LHCN-M2 (cell line): ENCODE measurements around the gene ANXA6. TPM values are rescaled to one million over a fixed set of nuclear protein-coding genes. Genes with fewer than 3 reads are reported as not detected.
A peak's percentile ranks its signal among the peaks of the same experiment; 100 is the strongest.

ENCODE experiments used
- DNase-seq: peaks from one replicate; pipeline ENCODE4 v3.0.0-alpha.2; 2012; ENCODE audit warnings: low read depth
- total RNA-seq: library from RNA; depleted of rRNA; stranded (reverse); fragments of >200 nt; gene quantifications from 2 replicates; pipeline ENCODE4 v1.2.3, GENCODE V29; 2014

ANXA6 gene
- total RNA-seq, 1 experiment from 2014 or later = 795 TPM

DNA sequence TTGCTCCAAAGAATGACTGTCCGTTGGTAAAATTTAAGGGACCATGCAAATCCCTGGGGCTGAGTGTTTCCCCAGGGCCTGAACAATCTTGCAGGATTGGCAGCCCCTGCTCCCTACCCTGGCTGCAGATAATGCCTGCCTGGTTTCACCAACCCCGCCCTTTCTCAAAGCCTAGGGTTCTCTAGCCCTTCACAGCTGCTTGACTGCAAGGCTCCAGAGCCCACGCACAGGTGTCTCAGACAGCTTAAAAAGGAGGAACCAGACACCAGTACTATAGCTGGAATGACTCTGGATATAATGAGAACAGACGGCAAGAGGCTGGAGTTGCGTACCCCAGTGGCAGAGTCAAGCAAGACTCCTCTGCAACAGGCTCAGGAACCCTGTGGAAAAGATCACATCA is 51.5 kb downstream of the ANXA6 start:
- peak; percentile 41 for DNase-seq

DNA sequence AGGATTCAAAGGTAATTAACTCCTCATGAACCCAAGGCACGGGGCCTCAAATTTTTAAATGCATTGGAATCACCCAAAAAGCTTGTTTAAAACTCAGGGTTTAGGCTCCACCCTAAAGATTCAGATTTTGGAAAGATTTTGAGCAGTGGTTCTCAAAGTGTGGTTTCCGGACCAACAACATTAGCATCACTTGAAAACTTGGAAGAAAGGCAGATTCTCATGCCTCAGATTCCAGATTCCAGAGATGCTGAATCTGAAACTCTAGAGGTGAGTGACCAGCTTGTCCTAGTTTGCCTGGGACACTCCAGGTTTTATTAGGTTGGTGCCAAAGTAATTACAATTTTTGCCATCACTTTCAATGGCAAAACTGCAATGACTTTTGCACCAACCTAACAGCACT is 52.0 kb downstream of the ANXA6 start:
- no peak for DNase-seq

DNA sequence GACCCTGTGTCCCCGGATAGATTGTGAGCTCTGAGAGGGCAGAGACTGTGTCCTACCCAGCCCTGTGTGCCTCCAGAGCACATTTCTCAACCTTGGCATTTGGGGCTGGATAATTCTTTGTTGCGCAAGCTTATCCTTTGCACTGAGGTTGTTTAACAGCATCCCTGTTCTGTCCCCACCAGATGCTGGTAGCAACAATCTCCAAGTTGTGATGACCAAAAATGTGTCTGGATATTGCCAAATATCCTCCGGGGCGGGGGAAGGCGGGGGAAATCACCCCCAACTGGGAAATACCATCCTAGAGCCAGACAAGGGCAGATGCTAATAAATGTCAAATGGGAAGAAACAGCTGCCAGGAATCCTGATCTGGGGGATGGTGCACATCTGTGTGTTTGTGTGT is 52.8 kb downstream of the ANXA6 start:
- peak; percentile 88 for DNase-seq

DNA sequence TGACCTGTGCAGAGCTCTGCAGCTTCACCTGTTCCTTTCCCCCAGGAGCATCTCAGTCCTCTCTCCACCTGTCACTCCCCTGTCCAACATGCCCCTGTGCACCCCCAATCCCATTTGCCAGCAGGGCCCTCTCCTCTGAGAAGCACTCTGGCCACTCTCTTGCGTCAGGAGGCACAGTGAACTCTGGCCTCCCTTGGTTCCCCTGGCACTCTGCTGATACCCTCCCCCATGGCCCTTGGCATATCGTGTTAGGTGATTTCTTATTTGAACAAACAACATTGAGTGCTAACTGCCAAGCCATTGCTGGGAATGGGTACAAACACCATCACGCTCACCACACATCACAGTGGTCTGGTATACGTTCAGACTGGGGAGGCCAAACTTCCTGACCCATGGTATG is 55.8 kb downstream of the ANXA6 start:
- no peak for DNase-seq

DNA sequence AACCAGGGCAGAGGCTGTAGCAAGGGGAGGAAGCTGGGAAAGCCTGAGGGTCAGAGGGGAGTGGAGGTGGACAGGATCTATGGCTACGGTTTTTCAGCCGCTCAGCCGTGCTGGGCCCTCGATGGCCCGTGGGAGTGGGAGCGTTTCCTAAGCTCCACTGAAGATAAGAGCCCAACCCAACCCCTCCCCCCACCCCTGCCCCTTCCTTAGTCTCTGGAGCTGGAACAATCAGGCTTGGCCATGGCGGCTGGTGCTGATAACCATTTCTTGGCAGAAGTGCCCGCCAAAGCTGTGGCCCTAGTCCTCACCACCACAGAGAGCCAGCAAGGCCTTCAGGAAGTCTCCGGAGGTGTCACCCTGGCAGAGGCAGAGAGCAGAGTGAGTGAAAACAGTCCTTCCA is 56.4 kb downstream of the ANXA6 start:
- DNase-seq = no peak

DNA sequence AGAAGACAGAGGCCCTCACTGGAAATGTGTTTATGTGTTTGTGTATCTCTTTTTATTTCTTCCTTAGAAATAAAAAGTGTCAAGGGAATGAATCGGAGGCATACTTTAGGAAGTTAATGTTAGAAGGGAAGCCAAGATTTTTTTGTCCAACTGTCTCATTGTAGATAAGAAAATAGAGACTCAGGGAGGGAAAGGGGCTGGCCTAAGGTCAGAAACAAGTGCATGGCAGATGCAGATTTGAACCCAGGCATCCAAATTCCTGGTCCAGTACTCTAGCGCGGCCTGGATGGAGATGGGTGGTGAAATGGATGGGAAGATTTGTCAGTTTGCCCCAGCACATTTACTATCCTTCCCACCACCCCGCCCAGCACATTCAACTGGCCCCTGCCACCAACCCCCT is 56.9 kb downstream of the ANXA6 start:
- DNase-seq = no peak

DNA sequence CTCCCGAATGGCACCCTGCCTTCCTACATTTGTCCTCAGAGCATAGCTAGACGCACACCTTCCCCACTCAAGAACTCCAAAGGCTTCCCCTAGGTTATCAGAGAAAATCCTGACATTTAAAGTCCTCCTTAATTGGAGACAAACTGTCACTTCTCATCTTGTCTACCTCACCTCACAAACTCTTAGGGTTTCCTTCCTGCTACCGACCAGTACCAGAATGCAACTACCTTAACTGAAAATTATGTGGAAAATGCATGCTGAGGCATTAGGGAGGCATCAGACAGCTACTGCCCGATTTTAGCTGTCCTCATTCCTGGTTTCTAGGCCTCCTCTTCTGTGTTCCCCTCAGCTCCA is 58.8 kb downstream of the ANXA6 start:
- DNase-seq = no peak

DNA sequence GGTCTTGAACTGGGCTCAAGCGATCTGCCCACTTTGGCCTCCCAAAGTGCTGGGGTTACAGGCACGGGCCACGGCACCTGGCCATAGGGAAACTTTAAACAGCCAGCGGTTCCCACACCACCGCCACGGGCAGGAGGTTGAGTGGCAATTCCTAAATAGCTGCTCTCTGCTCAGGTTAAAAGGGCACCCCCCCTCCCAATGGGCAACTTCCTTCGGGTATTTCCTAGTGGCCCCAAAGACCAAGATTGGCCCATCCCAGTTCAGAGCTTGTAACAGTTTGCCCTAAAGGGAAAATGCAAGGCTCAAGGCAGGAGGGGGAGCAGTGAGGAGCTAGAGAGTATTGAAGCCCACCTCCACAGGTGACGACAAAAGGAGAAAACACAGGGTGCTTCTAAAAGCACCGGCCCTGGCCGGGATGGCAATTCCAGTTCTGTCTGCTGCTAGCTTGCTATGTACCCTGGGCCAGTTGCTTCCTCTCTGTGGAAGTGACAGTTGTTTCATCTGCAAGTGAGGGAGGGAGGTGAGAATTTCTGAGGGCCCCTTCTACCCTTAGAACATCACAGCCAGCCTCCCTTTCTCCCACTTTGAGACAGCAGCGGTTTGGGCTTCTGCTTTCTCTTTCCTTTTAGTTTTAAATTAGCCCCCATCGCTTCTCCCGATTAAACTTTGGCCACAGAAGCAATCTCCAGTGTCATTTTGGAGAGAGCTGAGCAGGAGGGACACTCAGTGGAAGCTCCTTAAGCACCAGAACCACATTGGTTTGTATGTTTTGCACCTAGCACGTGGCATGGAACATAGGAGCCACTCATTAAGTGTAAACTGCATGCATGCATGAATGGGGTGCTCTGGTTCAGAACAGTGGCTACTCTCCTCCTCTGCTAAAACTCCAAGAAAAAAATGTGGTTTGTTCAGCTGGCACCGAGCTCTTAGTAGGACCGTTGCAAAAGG is 59.5 kb downstream of the ANXA6 start:
- no peak for DNase-seq

DNA sequence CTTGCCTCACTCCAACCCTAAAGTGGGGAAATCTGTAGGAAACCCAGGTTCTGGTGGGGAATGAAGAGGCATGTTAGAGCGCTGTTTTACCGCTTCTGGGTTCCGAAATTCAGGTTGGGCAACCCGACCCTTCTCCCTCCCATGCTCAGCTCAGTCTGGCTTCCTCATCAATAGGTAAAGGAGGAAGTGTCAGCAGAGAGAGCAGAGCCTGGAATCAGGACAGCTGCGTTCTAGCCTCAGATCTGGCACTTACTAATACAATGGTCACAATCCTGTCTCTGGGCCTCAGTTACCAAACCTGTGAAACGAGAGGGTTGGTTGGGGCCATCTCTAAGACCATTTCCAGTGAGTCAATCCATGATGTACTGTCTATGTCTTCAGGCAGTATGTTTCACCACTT is 60.5 kb downstream of the ANXA6 start:
- no peak for DNase-seq

DNA sequence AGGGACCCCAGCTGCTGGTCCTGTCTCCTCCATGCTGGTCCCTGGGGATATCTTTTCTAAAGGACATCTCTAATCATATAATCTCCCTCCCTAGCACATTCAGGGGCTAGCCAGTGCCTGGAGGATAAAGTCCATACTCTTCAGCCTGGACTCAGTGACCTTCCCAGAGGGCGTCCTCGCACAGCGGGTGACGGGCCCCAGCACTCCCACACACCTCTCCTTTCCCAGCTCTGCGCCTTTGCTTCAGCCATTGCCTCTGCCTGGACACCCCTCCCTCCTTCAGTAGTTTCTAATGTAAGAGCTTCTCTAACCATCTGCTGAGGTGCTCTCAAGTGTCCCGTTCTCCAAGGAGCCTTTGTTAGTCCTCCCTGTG is 61.6 kb downstream of the ANXA6 start:
- DNase-seq = peak; percentile 40

DNA sequence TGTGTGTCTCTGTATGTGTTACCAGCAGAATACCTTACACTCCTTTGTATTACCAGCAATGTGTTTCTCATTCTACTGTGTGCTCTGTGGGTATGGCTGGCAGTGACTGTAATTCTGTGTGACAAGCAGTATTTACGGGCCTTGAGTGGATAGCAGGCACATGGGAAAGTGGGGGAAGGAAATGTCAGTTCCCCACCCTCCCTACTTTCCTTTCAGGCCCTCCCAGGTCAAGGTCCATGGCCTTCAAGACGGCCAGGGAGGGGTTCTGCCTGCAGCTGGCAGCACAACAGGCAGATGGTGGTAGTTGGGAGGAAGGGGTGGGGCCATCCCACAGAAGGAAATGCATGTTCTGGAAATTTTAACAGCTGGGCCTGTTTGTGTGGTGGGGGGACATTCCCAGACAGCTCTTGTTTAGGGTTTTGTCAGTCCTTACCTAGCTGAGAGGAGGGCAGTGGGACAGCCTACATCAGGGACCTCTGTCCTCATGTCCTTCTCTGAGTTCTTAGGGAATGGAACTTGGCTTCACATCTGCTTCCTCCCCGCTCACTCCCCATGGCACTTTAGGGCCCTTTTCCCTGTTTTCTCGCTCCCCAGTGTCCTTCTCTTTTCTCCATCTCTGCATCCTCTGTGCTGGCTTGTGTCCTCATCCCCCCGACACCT is 62.1 kb downstream of the ANXA6 start:
- peak; percentile 85 for DNase-seq

DNA sequence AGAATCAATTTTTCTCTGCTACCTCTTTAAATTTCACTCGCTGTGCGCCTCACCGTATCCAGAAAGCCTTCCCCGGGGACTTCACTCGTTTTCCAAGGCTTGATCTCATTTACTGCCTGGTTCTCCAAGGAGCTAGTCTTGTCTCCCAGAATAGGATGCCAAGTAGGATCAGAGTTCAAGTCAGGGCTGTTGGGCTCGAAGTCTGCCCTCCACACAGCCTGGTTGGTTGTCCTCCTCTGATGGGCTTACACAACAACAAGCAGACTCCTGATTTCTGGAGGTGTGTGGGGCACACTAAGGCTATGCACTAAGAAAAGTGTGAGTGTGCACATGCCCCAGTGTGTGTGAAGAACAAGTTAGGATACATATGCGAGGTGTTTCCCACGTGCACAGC is 62.7 kb downstream of the ANXA6 start:
- peak; percentile 26 for DNase-seq

DNA sequence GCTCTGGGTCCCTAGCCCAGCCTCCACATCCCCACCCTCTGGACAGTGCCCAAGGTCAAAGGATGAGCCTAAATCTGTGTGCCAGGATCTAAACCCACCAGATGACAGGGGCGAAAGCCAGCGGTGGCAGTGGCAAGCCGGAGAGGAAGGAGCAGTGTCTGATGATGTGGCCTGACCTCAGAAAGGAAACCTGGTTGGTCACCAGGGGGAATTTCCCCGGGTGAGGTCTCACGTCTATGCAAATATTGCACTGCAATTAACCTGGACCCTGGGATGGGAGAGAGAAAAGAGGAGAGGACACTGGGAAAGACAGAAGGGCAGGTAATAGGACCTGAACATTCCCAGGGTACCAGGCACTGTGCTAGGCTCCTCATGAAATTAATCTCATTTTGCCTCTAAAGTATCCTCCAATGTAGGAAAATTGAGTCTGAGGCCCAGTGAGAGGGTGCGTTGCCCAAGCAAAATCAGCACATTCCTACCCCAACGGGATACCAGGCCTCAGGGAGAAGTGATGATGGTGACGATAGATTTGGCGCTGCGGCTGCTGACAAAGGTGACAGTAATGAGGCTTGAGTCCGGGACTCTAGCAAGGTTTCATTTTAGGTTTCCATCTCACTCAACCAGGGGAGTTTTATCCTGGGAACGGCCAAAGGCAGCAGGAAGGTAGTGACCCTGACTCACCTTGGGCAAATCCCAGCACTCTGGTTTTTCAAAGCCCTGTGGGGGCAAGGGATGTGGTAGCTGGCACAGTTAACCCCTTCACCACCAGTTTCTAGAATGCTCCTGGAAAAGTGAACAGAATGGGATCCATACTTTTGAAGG is 63.3 kb downstream of the ANXA6 start:
- DNase-seq = peak; percentile 50

DNA sequence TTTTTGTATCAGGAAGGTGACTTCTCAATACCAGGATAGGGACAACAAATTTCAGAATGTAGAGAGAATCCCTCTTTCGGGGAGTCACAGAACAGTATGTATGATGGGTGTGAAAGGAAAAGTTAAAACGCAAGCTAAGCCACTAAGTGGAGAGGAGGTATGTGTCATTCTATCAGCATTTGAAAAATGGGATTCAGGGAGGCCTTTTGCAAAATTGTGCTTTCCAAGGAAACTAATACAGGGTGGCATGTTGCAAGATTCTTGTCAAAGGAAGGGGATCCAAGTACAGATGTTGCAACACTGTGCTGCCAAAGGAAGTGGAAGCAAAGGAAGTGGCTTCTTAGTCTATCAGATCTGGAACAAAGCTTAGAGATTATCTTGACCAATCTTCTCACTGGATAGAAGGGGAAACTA is 64.1 kb downstream of the ANXA6 start:
- DNase-seq = peak; percentile 97

DNA sequence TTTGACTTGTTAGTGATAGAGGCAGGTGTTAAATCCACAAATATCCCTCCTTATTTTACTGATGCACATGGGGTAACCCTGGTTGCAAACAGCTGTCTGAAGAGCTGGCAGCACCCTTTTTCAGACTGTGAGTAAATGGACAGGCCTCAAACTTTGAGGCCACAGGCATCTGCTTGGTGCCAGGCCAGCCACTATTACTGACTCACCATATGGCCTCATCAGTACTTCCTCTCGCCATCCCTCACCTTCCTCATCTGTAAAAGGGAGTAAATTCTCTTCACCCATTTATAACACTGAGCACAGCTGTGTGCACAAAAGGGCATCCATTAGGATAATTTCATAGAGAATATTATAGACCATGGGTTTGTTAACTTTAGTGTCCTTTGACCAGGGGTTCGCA is 64.8 kb downstream of the ANXA6 start:
- peak; percentile 99 for DNase-seq

DNA sequence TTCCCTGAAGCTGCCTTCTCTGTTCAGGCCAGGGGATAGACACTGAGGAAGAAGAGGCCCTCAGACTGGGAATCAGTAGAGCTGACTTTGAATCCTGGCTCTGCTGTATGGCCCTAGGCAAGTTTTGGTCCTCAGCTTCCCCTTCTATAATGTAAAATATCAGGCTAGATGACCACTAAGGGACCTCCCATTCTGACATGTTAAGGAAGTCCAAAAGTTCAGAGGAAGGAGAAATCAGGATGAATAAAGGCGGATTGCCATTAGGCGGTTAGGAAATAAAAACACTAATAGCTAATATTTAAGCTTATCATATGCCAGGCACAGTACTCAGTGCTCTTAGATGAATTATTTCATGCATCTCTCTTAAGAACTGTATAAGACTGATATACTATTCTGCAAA is 67.9 kb downstream of the ANXA6 start:
- DNase-seq = no peak

DNA sequence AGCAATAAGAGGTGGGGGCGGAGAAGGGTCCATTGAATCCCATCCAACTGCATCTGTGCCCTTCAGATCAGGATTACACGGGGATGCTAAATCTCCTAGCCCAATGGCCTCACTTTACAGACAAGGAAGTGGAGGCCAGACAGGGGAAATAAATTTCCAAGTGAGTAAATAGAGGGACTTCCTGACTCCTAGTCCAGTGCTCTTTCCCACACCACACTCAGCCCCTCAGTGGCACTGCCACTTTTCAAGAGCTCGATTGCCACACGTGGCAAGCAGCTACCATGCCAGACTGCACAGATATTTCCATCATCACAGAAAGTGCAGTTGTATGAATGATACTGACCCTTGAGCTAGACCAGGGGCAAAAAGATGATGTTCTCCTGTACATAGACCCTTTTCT is 68.6 kb downstream of the ANXA6 start:
- no peak for DNase-seq

DNA sequence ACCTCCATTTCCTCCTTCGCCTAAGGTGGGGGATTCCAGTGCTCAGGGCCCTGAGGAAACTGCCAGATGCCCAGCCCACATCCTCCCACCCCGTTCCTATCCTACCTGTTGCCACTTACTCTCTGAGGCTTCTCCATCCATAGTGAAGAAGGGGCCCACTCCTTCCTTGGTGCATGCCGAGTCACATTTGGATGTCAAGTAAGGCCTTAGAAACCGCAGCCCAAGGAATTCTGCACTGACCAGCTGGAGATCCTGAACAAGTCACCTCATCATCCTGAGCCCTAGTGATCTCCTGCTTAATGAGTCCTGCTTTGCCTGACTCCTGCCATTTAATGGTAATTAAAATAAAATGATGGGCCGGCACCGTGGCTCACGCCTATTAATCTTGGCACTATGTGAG is 70.1 kb downstream of the ANXA6 start:
- no peak for DNase-seq

DNA sequence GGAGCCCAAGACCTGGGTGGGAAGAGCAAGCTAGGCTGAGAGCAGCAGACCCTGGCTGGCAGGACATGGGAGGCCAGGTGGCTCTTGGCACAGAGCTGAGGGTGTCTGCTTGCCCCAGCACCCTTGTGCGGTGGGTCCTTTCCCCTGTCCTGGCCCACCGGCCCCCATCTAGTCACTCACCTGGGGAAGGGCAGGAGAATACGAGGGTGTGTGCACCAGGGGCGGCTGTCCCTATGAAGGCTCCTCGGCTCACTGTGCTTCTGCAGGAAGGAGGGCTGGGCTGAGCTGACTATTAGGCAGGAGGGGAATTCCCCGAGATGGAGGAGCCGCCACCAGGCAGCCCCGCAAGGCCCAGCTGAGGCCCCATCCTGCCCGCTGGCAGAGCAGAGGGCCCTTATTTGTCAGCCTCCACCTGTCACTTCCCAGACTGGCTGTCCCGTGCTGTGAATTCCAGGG is 70.6 kb downstream of the ANXA6 start:
- DNase-seq = peak; percentile 62

DNA sequence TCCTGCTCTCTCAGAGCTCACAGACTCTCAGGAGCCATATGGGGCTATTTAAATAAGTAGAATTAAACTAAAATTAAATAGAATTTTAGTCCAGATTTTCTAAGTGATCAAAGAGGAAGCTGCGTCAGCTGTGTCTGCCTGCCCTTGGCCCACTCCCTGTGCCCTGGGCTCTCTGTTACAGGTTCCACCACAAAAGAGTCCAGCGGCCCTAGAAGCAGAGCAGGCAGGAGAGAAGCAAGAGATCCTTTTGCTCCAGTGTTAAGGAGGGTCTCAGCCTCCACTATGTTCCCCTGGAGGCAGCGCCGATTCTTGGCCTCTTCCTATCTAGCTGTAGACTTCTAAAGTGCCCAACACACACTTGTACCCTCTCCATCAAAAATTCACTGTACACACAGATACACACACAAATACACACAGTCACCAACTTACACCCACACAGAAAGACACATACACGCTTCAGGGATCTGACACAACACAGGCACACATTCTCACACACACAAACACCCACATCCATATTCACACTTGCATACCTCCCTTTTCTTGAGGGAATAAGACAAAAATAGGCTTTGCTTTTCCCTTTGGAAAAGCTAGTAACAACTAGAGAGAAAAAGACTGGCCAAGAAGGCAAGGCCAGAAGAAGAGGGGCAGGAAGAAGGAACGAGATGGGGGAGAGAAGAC is 71.2 kb downstream of the ANXA6 start:
- no peak for DNase-seq

DNA sequence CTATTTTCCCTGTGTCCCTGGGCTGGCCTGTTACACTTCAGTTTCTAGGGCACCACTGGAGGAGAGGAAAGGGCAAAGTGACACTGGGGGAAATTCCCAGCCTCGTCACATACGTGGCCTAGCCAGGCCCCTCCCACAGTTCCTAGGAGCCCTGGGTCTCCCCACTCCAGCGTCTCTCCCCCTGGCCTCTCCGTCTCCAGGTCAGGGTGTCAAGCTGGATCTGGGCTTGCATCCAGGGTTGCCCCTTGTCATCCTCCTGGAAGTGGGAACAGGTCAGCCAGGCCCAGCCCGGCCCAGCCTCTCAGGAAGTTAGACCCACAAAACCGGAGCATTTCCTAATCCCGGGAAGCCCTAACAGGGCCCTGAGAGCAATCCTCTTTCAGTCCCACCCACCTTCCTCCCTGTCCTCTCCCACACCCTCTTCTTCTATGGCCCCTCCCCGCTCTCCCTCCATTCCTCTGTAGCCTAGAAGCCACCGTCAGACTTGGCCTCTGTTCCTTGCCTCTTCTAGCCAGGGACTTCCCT is 72.0 kb downstream of the ANXA6 start:
- DNase-seq = peak; percentile 69
